ENCODE measurements around the gene DUOX1. TPM values are rescaled to one million over a fixed set of nuclear protein-coding genes. Genes with fewer than 3 reads are reported as not detected.

Gene DUOX1
- total and polyA plus RNA-seq, 9 of the 15 experiments (the other 6 are each of a cell fraction or from before 2014, with no cell fraction given): 0.01 to 0.22 (median 0.01) TPM; not detected in 6

DNA sequence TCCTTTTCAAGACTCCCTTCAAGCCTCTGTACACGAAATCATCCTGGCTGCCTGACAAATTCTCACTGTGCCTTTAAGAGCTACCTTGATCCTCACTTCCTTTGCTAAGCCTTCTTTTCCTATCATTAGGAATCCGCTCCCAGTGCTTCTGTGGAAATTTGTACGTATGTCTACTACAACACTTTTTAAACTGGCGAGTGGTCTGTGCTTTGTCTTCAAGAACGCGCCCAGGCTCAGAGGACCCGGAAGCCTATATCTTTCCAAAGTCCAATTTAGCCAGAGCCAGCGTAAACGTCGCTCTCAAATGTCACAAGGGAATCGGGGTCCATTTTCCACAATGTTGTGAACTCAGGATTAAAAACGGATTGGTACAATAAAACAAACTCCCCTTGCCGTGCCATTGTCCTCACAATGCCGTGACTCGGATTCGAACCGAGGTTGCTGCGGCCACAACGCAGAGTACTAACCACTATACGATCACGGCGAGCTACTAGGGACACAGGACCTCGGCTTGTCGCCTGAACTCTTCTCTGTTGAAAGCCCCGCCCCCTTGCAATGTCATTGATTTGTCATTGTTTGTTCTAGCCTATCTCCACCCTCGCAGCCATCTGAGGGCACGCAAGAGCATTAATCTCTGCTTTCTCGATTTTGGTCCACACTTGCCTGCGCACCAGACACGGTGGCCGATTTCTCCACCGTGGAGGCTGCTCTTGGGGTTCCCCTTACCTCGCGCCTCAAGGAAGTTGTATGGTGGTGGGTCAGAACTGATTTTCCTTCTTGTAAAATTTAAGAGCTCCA is 70.4 kb downstream of the DUOX1 start (continued):
- no peak for TF ChIP-seq DMBX1 (CRISPR knock-in tag; IDR thresholded peaks at IDR 0.05; ENCODE audit: borderline replicate concordance)
- no peak for TF ChIP-seq HDGF (IDR thresholded peaks at IDR 0.05)
- TF ChIP-seq, protein P1, sequence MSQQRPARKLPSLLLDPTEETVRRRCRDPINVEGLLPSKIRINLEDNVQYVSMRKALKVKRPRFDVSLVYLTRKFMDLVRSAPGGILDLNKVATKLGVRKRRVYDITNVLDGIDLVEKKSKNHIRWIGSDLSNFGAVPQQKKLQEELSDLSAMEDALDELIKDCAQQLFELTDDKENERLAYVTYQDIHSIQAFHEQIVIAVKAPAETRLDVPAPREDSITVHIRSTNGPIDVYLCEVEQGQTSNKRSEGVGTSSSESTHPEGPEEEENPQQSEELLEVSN (IDR thresholded peaks at IDR 0.05; ENCODE audit: borderline replicate concordance in 1 of 2, extremely low read depth in 1 of 2, insufficient read depth in 1 of 2, insufficient read length in 1 of 2, low read depth in 1 of 2, low read length in 1 of 2, poor library complexity in 1 of 2, severe bottlenecking in 1 of 2): no peak
- TF ChIP-seq FOXP1 (CRISPR knock-in tag; IDR thresholded peaks at IDR 0.05): no peak; the same call in 1 of the 2 replicates
- no peak for TF ChIP-seq CCNT2 (IDR thresholded peaks at IDR 0.05; ENCODE audit: borderline replicate concordance, extremely low read depth, insufficient read length, low read depth, low read length)
- no peak for TF ChIP-seq U2AF2 (optimal IDR thresholded peaks at IDR 0.05; ENCODE audit: low read depth, low read length)
- peak; percentile 60; the same call in 1 of the 2 replicates for TF ChIP-seq ADNP (tag; IDR thresholded peaks at IDR 0.05)
- peak; percentile 61; the same call in 1 of the 2 replicates for TF ChIP-seq MYNN (IDR thresholded peaks at IDR 0.05)
- no peak for TF ChIP-seq MYNN (CRISPR knock-in tag; IDR thresholded peaks at IDR 0.05)
- 0 out of 2 replicates have a peak, but pooled peaks have one; percentile 24 for TF ChIP-seq MAFF (IDR thresholded peaks at IDR 0.05; ENCODE audit: low read length)
- TF ChIP-seq, protein P2, sequence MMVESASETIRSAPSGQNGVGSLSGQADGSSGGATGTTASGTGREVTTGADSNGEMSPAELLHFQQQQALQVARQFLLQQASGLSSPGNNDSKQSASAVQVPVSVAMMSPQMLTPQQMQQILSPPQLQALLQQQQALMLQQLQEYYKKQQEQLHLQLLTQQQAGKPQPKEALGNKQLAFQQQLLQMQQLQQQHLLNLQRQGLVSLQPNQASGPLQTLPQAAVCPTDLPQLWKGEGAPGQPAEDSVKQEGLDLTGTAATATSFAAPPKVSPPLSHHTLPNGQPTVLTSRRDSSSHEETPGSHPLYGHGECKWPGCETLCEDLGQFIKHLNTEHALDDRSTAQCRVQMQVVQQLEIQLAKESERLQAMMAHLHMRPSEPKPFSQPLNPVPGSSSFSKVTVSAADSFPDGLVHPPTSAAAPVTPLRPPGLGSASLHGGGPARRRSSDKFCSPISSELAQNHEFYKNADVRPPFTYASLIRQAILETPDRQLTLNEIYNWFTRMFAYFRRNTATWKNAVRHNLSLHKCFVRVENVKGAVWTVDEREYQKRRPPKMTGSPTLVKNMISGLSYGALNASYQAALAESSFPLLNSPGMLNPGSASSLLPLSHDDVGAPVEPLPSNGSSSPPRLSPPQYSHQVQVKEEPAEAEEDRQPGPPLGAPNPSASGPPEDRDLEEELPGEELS (CRISPR knock-in tag; IDR thresholded peaks at IDR 0.05; ENCODE audit: borderline replicate concordance): no peak
- no peak for TF ChIP-seq WHSC1 (IDR thresholded peaks at IDR 0.05; ENCODE audit: low read length)
- TF ChIP-seq, protein P3, sequence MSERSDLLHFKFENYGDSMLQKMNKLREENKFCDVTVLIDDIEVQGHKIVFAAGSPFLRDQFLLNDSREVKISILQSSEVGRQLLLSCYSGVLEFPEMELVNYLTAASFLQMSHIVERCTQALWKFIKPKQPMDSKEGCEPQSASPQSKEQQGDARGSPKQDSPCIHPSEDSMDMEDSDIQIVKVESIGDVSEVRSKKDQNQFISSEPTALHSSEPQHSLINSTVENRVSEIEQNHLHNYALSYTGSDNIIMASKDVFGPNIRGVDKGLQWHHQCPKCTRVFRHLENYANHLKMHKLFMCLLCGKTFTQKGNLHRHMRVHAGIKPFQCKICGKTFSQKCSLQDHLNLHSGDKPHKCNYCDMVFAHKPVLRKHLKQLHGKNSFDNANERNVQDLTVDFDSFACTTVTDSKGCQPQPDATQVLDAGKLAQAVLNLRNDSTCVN (CRISPR knock-in tag; IDR thresholded peaks at IDR 0.05): no peak
- TF ChIP-seq SNRNP70 (optimal IDR thresholded peaks at IDR 0.05; ENCODE audit: low read depth, low read length): no peak
- TF ChIP-seq, protein P4, sequence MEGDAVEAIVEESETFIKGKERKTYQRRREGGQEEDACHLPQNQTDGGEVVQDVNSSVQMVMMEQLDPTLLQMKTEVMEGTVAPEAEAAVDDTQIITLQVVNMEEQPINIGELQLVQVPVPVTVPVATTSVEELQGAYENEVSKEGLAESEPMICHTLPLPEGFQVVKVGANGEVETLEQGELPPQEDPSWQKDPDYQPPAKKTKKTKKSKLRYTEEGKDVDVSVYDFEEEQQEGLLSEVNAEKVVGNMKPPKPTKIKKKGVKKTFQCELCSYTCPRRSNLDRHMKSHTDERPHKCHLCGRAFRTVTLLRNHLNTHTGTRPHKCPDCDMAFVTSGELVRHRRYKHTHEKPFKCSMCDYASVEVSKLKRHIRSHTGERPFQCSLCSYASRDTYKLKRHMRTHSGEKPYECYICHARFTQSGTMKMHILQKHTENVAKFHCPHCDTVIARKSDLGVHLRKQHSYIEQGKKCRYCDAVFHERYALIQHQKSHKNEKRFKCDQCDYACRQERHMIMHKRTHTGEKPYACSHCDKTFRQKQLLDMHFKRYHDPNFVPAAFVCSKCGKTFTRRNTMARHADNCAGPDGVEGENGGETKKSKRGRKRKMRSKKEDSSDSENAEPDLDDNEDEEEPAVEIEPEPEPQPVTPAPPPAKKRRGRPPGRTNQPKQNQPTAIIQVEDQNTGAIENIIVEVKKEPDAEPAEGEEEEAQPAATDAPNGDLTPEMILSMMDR (IDR thresholded peaks at IDR 0.05 in 2 of 3, conservative IDR thresholded peaks at IDR 0.05 in 1 of 3; ENCODE audit: insufficient read depth in 2 of 3, low read depth in 1 of 3, low read length in 3 of 3): peak in 1 of 3 experiments; percentile 13; a peak in 1 of 6 replicates
- TF ChIP-seq, protein P5, sequence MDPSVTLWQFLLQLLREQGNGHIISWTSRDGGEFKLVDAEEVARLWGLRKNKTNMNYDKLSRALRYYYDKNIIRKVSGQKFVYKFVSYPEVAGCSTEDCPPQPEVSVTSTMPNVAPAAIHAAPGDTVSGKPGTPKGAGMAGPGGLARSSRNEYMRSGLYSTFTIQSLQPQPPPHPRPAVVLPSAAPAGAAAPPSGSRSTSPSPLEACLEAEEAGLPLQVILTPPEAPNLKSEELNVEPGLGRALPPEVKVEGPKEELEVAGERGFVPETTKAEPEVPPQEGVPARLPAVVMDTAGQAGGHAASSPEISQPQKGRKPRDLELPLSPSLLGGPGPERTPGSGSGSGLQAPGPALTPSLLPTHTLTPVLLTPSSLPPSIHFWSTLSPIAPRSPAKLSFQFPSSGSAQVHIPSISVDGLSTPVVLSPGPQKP (CRISPR knock-in tag; IDR thresholded peaks at IDR 0.05): no peak
- TF ChIP-seq HCFC1 (IDR thresholded peaks at IDR 0.05; ENCODE audit: low read depth, low read length): no peak; the same call in 1 of the 2 replicates
- no peak; a peak in 1 of 4 replicates for TF ChIP-seq SRF (CRISPR knock-in tag; IDR thresholded peaks at IDR 0.05)
- no peak for TF ChIP-seq GATA2 (CRISPR knock-in tag; IDR thresholded peaks at IDR 0.05)
- TF ChIP-seq STAG1 (CRISPR knock-in tag; IDR thresholded peaks at IDR 0.05; ENCODE audit: borderline replicate concordance): no peak
